A549 (cell line): ENCODE results near the gene QSOX1. TPM values are rescaled to one million over a fixed set of nuclear protein-coding genes. Genes with fewer than 3 reads are reported as not detected.

ENCODE experiments used
- ATAC-seq, 2 experiments: fragments of 200-7000 bp in 1 of 2; fragments of >200 bp in 1 of 2; cut with Nextera tagmentation in 1 of 2; cut with Tn5 transposase in 1 of 2; 3 replicates each; pipeline versions ENCODE4 v1.8.0 to v1.9.1; 2018 to 2020; ENCODE audit warnings: mild to moderate bottlenecking in 1 of 2, moderate library complexity in 1 of 2
- CTCF ChIA-PET: fragments of 300-600 bp; sonication (Branson Sonifier 250); formaldehyde crosslinking; extraction: SDS; loops from one replicate; lab custom pipeline; 2021; ENCODE audit warnings: antibody characterized with exemption, inconsistent platforms; lab: Yijun Ruan, JAX
- POLR2A ChIA-PET: fragments of 350-600 bp; formaldehyde crosslinking; extraction: SDS; loops from one replicate; lab custom pipeline; 2021; ENCODE audit warnings: antibody characterized with exemption, inconsistent platforms; lab: Yijun Ruan, JAX
- DNase-seq, 2 experiments: peaks; one replicate each; pipeline versions ENCODE4 v3.0.0 to v3.0.0-alpha.2; 2011 to 2016; ENCODE audit warnings: low read depth in 1 of 2, low spot score in 1 of 2
- FAIRE-seq: peaks from 2 replicates; lab custom pipeline; 2011; peaks lifted over from hg19 to GRCh38; lab: Jason Lieb, UNC
- H3K27ac ChIP-seq, 2 experiments: fragments of >200 bp; sonication (Bioruptor Twin); formaldehyde crosslinking; 3 replicates each; pipeline ENCODE4 v1.5.1; 2016 to 2017
- H3K4me1 ChIP-seq: fragments of >200 bp; sonication (Bioruptor Twin); formaldehyde crosslinking; 3 replicates; pipeline ENCODE4 v1.6.1; 2016
- H3K4me2 ChIP-seq: fragments of >200 bp; sonication (Bioruptor Twin); formaldehyde crosslinking; 3 replicates; pipeline ENCODE4 v1.6.1; 2016
- H3K4me3 ChIP-seq: fragments of >200 bp; sonication (Bioruptor Twin); formaldehyde crosslinking; 3 replicates; pipeline ENCODE4 v1.5.1; 2016
- H3K9me3 ChIP-seq: fragments of >200 bp; sonication (Bioruptor Twin); formaldehyde crosslinking; 3 replicates; pipeline ENCODE4 v1.6.1; 2016
- ATOH8 ChIP-seq: fragments of 250-450 bp; sonication (Bioruptor Pico); IDR thresholded peaks from 2 replicates; pipeline ENCODE4 v1.5.0; 2020; ENCODE audit warnings: low read depth, mild to moderate bottlenecking, moderate library complexity
- CHD2 ChIP-seq: fragments of 150-350 bp; IDR thresholded peaks from 2 replicates; pipeline ENCODE4 v1.6.1; 2014; ENCODE audit warnings: low read length; ENCODE audit not compliant: partially characterized antibody
- EP300 ChIP-seq, 2 experiments: fragments of >200 bp; sonication (Bioruptor Twin); formaldehyde crosslinking; IDR thresholded peaks; 2 replicates in 1 of 2; 3 replicates in 1 of 2; pipeline ENCODE4 v1.6.1; 2016 to 2017
- FOSL2 ChIP-seq, 2 experiments: fragments of 450-650 bp in 1 of 2; fragments of >200 bp in 1 of 2; sonication (Bioruptor Twin) in 1 of 2; formaldehyde crosslinking; IDR thresholded peaks; 2 replicates each; pipeline versions ENCODE4 v1.5.0 to v1.6.1; 2016 to 2020; ENCODE audit warnings: mild to moderate bottlenecking in 1 of 2, moderate library complexity in 1 of 2
- HDAC2 ChIP-seq: fragments of 200-600 bp; sonication (generic); IDR thresholded peaks from 2 replicates; pipeline ENCODE4 v1.6.1; 2016
- HEYL ChIP-seq: fragments of 250-450 bp; sonication (Bioruptor Pico); IDR thresholded peaks from 2 replicates; pipeline ENCODE4 v1.8.0; 2021; ENCODE audit warnings: mild to moderate bottlenecking, moderate library complexity
- HOXA7 ChIP-seq: fragments of 250-450 bp; sonication (Bioruptor Pico); IDR thresholded peaks from 2 replicates; pipeline ENCODE4 v1.5.0; 2020; ENCODE audit warnings: mild to moderate bottlenecking, moderate library complexity
- HOXB13 ChIP-seq: fragments of 250-450 bp; sonication (Bioruptor Pico); IDR thresholded peaks from 2 replicates; pipeline ENCODE4 v1.5.0; 2020; ENCODE audit warnings: low read depth, mild to moderate bottlenecking, moderate library complexity
- KDM5A ChIP-seq: fragments of 200-600 bp; sonication (generic); IDR thresholded peaks from 2 replicates; pipeline ENCODE4 v1.6.1; 2016; ENCODE audit warnings: antibody characterized with exemption, mild to moderate bottlenecking
- NR3C1 ChIP-seq: fragments of >200 bp; sonication (Bioruptor Twin); formaldehyde crosslinking; IDR thresholded peaks from 3 replicates; pipeline ENCODE4 v1.6.1; 2017
- POLR2AphosphoS2 ChIP-seq: conservative IDR thresholded peaks from 2 replicates; pipeline ENCODE4 v1.6.1; 2012; ENCODE audit warnings: low read length, improper control_type of control experiment, inconsistent platforms
- RARB ChIP-seq: fragments of 250-450 bp; sonication (Bioruptor Pico); IDR thresholded peaks from 2 replicates; pipeline ENCODE4 v1.8.0; 2021; ENCODE audit warnings: mild to moderate bottlenecking, moderate library complexity
- RNF2 ChIP-seq: fragments of 200-600 bp; sonication (generic); IDR thresholded peaks from 2 replicates; pipeline ENCODE4 v1.6.1; 2016; ENCODE audit warnings: low read depth, mild to moderate bottlenecking, antibody characterized with exemption, moderate library complexity, borderline replicate concordance
- SREBF2 ChIP-seq: fragments of 450-650 bp; IDR thresholded peaks from 2 replicates; pipeline ENCODE4 v1.6.1; 2014; ENCODE audit warnings: mild to moderate bottlenecking, moderate library complexity
- TFCP2L1 ChIP-seq: fragments of 250-450 bp; sonication (Bioruptor Pico); IDR thresholded peaks from 2 replicates; pipeline ENCODE4 v1.5.0; 2021; ENCODE audit warnings: mild to moderate bottlenecking
- ZC3H11A ChIP-seq: fragments of 450-650 bp; IDR thresholded peaks from 2 replicates; pipeline ENCODE4 v1.6.1; 2014; ENCODE audit warnings: antibody characterized with exemption, mild to moderate bottlenecking
- WGBS: methylation state at CpG from one replicate; pipeline ENCODE4 v1.1.6; 2017; ENCODE audit errors: missing lambda C conversion rate; 5-methylcytosine and 5-hydroxymethylcytosine counted together
- polyA plus RNA-seq, 4 experiments: library from polyadenylated mRNA; depleted of rRNA in 3 of 4; stranded (reverse); fragments of >200 nt; fragmentation: RNase III in 1 of 4; extraction: RNeasy Plus Mini Kit Qiagen cat#74134 plus additional on column Dnase treatment in 1 of 4; gene quantifications; 2 replicates in 3 of 4; 3 replicates in 1 of 4; pipeline ENCODE4 v1.2.3, GENCODE V29; 2011 to 2017
- TF ChIP-seq, protein P1 (sequence below): fragments of >200 bp; sonication (Bioruptor Twin); formaldehyde crosslinking; IDR thresholded peaks from 3 replicates; pipeline ENCODE4 v1.5.1; 2016
- TF ChIP-seq, protein P2 (sequence below): fragments of 250-450 bp; sonication (Bioruptor Pico); IDR thresholded peaks from 2 replicates; pipeline ENCODE4 v1.5.0; 2021; ENCODE audit warnings: mild to moderate bottlenecking, moderate library complexity, borderline replicate concordance

QSOX1 gene
- polyA plus RNA-seq, 2 of the 4 experiments (the other 2 are of a cell fraction) = 43.8 to 60.2 TPM

GRCh38 chr1:180211156-180211859 is 56.6 kb downstream of the QSOX1 start:
- ATAC-seq (peak in 1 of 2 experiments; percentile 11; a peak in 1 of 6 replicates), FAIRE-seq (no peak)
- H3K4me3 ChIP-seq = no peak overlapping the region
- CTCF ChIA-PET = interaction anchor here (1.3 to 1.5 kb wide), 2 partner anchors 23 to 343 kb away, joined by 4 read pairs; no protein-coding TSS in a partner anchor
- no peaks in the 10 kb centered on the region for H3K9me3 ChIP-seq
- H3K4me1 ChIP-seq = no peaks in the 10 kb centered on the region
- no peak overlapping the region for H3K4me2 ChIP-seq
- no peak for TF ChIP-seq NR3C1
- TF ChIP-seq, all 56 proteins: peak for 0
- 78% methylated on average over 11 of the region's 12 CpGs for WGBS
- POLR2A ChIA-PET = no interaction called here
- no peak overlapping the region for H3K27ac ChIP-seq
- DNase-seq = no peak

DNA sequence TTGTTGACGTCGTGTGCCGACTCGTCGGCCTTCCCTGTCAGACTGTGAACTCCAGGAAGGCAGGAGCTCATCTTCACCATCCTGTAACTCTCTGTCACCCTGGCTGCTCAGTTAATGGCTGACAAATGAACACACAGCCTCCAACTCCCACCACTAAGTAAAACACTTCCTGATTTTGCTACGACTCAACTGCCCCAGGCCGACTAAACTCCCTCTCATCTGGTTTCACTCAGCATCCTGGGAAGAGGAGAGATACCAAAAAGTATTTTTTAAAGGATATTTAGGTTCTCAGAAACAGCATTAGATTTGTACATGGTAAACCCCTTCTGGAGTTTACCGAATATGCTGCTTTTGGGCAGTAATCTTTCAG is 57.2 kb downstream of the QSOX1 start:
- TF ChIP-seq, protein P1, sequence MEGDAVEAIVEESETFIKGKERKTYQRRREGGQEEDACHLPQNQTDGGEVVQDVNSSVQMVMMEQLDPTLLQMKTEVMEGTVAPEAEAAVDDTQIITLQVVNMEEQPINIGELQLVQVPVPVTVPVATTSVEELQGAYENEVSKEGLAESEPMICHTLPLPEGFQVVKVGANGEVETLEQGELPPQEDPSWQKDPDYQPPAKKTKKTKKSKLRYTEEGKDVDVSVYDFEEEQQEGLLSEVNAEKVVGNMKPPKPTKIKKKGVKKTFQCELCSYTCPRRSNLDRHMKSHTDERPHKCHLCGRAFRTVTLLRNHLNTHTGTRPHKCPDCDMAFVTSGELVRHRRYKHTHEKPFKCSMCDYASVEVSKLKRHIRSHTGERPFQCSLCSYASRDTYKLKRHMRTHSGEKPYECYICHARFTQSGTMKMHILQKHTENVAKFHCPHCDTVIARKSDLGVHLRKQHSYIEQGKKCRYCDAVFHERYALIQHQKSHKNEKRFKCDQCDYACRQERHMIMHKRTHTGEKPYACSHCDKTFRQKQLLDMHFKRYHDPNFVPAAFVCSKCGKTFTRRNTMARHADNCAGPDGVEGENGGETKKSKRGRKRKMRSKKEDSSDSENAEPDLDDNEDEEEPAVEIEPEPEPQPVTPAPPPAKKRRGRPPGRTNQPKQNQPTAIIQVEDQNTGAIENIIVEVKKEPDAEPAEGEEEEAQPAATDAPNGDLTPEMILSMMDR = no peak
- no peak for TF ChIP-seq HOXA7
- TF ChIP-seq, protein P2, sequence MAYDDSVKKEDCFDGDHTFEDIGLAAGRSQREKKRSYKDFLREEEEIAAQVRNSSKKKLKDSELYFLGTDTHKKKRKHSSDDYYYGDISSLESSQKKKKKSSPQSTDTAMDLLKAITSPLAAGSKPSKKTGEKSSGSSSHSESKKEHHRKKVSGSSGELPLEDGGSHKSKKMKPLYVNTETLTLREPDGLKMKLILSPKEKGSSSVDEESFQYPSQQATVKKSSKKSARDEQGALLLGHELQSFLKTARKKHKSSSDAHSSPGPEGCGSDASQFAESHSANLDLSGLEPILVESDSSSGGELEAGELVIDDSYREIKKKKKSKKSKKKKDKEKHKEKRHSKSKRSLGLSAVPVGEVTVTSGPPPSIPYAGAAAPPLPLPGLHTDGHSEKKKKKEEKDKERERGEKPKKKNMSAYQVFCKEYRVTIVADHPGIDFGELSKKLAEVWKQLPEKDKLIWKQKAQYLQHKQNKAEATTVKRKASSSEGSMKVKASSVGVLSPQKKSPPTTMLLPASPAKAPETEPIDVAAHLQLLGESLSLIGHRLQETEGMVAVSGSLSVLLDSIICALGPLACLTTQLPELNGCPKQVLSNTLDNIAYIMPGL = no peak
- no peak for TF ChIP-seq KDM5A
- no peak for TF ChIP-seq CHD2
- no peak for TF ChIP-seq ATOH8 (CRISPR knock-in tag)
- TF ChIP-seq FOSL2 (IDR thresholded peaks at IDR 0.05) = no peak
- TF ChIP-seq FOSL2 (CRISPR knock-in tag; IDR thresholded peaks at IDR 0.05) = no peak
- TF ChIP-seq HEYL (CRISPR knock-in tag) = no peak
- no peak for TF ChIP-seq EP300 (IDR thresholded peaks at IDR 0.05)
- no peak for TF ChIP-seq HOXB13
- TF ChIP-seq POLR2AphosphoS2 = no peak
- TF ChIP-seq HDAC2 = no peak
- no peak for TF ChIP-seq RNF2
- no peak for TF ChIP-seq RARB (CRISPR knock-in tag)
- no peak for TF ChIP-seq ZC3H11A
- no peak for TF ChIP-seq SREBF2
- TF ChIP-seq TFCP2L1 (CRISPR knock-in tag) = no peak
- Histone ChIP-seq H3K4me1 (no peaks in the 10 kb centered on the region), H3K9me3 (no peaks in the 10 kb centered on the region), H3K4me3 (no peak overlapping the region), H3K27ac (no peak overlapping the region), H3K4me2 (no peak overlapping the region)
- ChIA-PET CTCF (interaction anchor here (1.3 kb wide), 1 partner anchor 10 kb away, joined by 3 read pairs; no protein-coding TSS in a partner anchor), POLR2A (no interaction called here)
- FAIRE-seq (no peak), ATAC-seq (no peak), DNase-seq (no peak)
- 80% methylated on average over 8 of the region's 8 CpGs for WGBS
